WTC11 (cell line): ENCODE results near the gene C1QTNF9B. TPM values are rescaled to one million over a fixed set of nuclear protein-coding genes. Genes with fewer than 3 reads are reported as not detected.
A peak's percentile ranks its signal among the peaks of the same experiment; 100 is the strongest.

Experiments
- ATAC-seq: fragments of 200-7000 bp; cut with Tn5 transposase; 2 replicates; pipeline ENCODE4 v1.10.0; 2021; ENCODE audit warnings: mild to moderate bottlenecking, moderate library complexity
- CTCF ChIA-PET: fragments of 300-600 bp; sonication (Branson Sonifier 250); formaldehyde crosslinking; loops from one replicate; lab custom pipeline; 2021; ENCODE audit warnings: antibody characterized with exemption; lab: Charles Lee
- POLR2A ChIA-PET: fragments of 350-600 bp; sonication (Branson Sonifier 250); formaldehyde crosslinking; loops from one replicate; lab custom pipeline; 2021; ENCODE audit warnings: antibody characterized with exemption; lab: Charles Lee
- DNase-seq: peaks from one replicate; pipeline ENCODE4 v3.0.0; 2021; ENCODE audit warnings: low spot score
- H3K27ac Mint-ChIP-seq: 2 replicates; pipeline ENCODE4 v1.8.0; 2021; ENCODE audit warnings: mixed read lengths
- H3K27me3 Mint-ChIP-seq: 2 replicates; pipeline ENCODE4 v1.8.0; 2021; ENCODE audit warnings: low read depth, mild to moderate bottlenecking, moderate library complexity, mixed read lengths
- H3K36me3 Mint-ChIP-seq: 2 replicates; pipeline ENCODE4 v1.8.0; 2021; ENCODE audit warnings: mixed read lengths
- H3K4me1 Mint-ChIP-seq: 2 replicates; pipeline ENCODE4 v1.8.0; 2022; ENCODE audit warnings: mixed read lengths
- H3K4me3 Mint-ChIP-seq: 2 replicates; pipeline ENCODE4 v1.8.0; 2021; ENCODE audit warnings: mild to moderate bottlenecking, moderate library complexity, mixed read lengths
- H3K9me3 Mint-ChIP-seq: 2 replicates; pipeline ENCODE4 v1.8.0; 2021; ENCODE audit warnings: mixed read lengths
- AR ChIP-seq: fragments of 250-450 bp; sonication (Bioruptor Pico); IDR thresholded peaks from 2 replicates; pipeline ENCODE4 v1.9.0; 2021; ENCODE audit warnings: mild to moderate bottlenecking
- ATF1 ChIP-seq: sonication (generic); formaldehyde crosslinking; IDR thresholded peaks from 2 replicates; pipeline ENCODE4 v1.8.1; 2023; ENCODE audit warnings: mild to moderate bottlenecking, moderate library complexity, missing genetic modification reagents
- CDX4 ChIP-seq: fragments of 250-450 bp; sonication (Bioruptor Pico); IDR thresholded peaks from 2 replicates; pipeline ENCODE4 v1.9.0; 2021; ENCODE audit warnings: moderate library complexity, mild to moderate bottlenecking, inconsistent platforms, borderline replicate concordance
- FOXJ3 ChIP-seq: sonication (generic); formaldehyde crosslinking; IDR thresholded peaks from 2 replicates; pipeline ENCODE4 v1.9.0; 2021; ENCODE audit warnings: missing genetic modification reagents, mild to moderate bottlenecking, borderline replicate concordance
- FOXK1 ChIP-seq: sonication (generic); formaldehyde crosslinking; IDR thresholded peaks from 2 replicates; pipeline ENCODE4 v1.8.0; 2022; ENCODE audit warnings: mild to moderate bottlenecking, moderate library complexity, missing genetic modification reagents
- GRHL2 ChIP-seq: fragments of 250-450 bp; sonication (Bioruptor Pico); IDR thresholded peaks from 2 replicates; pipeline ENCODE4 v1.8.0; 2022; ENCODE audit warnings: mild to moderate bottlenecking, moderate library complexity; ENCODE audit not compliant: insufficient replicate concordance, severe bottlenecking
- GTF2I ChIP-seq: fragments of 250-450 bp; sonication (Bioruptor Pico); conservative IDR thresholded peaks from 2 replicates; pipeline ENCODE4 v1.4.0; 2021; ENCODE audit warnings: mild to moderate bottlenecking
- MXD4 ChIP-seq: fragments of 250-450 bp; sonication (Bioruptor Pico); IDR thresholded peaks from 2 replicates; pipeline ENCODE4 v1.8.0; 2021; ENCODE audit warnings: mild to moderate bottlenecking, moderate library complexity, borderline replicate concordance
- MYBL2 ChIP-seq: sonication (generic); formaldehyde crosslinking; IDR thresholded peaks from 2 replicates; pipeline ENCODE4 v1.8.1; 2023; ENCODE audit warnings: mild to moderate bottlenecking, moderate library complexity, missing genetic modification reagents
- NR1H2 ChIP-seq: sonication (generic); formaldehyde crosslinking; IDR thresholded peaks from 2 replicates; pipeline ENCODE4 v1.9.0; 2021; ENCODE audit warnings: mild to moderate bottlenecking, moderate library complexity, missing genetic modification reagents
- SMAD4 ChIP-seq: sonication (generic); formaldehyde crosslinking; IDR thresholded peaks from 2 replicates; pipeline ENCODE4 v1.8.0; 2022; ENCODE audit warnings: mild to moderate bottlenecking, missing genetic modification reagents
- SOX15 ChIP-seq: fragments of 250-450 bp; sonication (Bioruptor Pico); IDR thresholded peaks from 2 replicates; pipeline ENCODE4 v1.9.0; 2021; ENCODE audit warnings: mild to moderate bottlenecking
- STAT6 ChIP-seq: sonication (generic); formaldehyde crosslinking; conservative IDR thresholded peaks from 2 replicates; pipeline ENCODE4 v1.8.1; 2023; ENCODE audit warnings: mild to moderate bottlenecking, low read depth, missing genetic modification reagents, moderate library complexity
- ZNF138 ChIP-seq: sonication (generic); formaldehyde crosslinking; conservative IDR thresholded peaks from 2 replicates; pipeline ENCODE4 v1.8.1; 2022; ENCODE audit warnings: mild to moderate bottlenecking, moderate library complexity, missing genetic modification reagents
- ZNF396 ChIP-seq: fragments of 250-450 bp; sonication (Bioruptor Pico); IDR thresholded peaks from 2 replicates; pipeline ENCODE4 v1.8.0; 2021; ENCODE audit warnings: mild to moderate bottlenecking, moderate library complexity, borderline replicate concordance
- total RNA-seq: library from RNA; stranded (reverse); gene quantifications from 3 replicates; pipeline ENCODE4 v1.2.3, GENCODE V29; 2021
- TF ChIP-seq, protein P1 (sequence below): fragments of 250-450 bp; sonication (Bioruptor Pico); IDR thresholded peaks from 2 replicates; pipeline ENCODE4 v1.9.0; 2021; ENCODE audit warnings: mild to moderate bottlenecking
- TF ChIP-seq, protein P2 (sequence below): sonication (generic); formaldehyde crosslinking; IDR thresholded peaks from 2 replicates; pipeline ENCODE4 v1.8.1; 2023; ENCODE audit warnings: mild to moderate bottlenecking, missing genetic modification reagents, moderate library complexity
- TF ChIP-seq, protein P3 (sequence below): sonication (generic); formaldehyde crosslinking; IDR thresholded peaks from 2 replicates; pipeline ENCODE4 v1.8.0; 2023; ENCODE audit warnings: missing genetic modification reagents
- TF ChIP-seq, protein P4 (sequence below): sonication (generic); formaldehyde crosslinking; IDR thresholded peaks from 2 replicates; pipeline ENCODE4 v1.8.1; 2022; ENCODE audit warnings: mild to moderate bottlenecking, missing genetic modification reagents, moderate library complexity, borderline replicate concordance
- TF ChIP-seq, protein P5 (sequence below): fragments of 250-450 bp; sonication (Bioruptor Pico); IDR thresholded peaks from 2 replicates; pipeline ENCODE4 v1.8.0; 2021; ENCODE audit warnings: mild to moderate bottlenecking

The C1QTNF9B gene
- total RNA-seq, 1 experiment from 2014 or later, result 0.20 TPM

DNA sequence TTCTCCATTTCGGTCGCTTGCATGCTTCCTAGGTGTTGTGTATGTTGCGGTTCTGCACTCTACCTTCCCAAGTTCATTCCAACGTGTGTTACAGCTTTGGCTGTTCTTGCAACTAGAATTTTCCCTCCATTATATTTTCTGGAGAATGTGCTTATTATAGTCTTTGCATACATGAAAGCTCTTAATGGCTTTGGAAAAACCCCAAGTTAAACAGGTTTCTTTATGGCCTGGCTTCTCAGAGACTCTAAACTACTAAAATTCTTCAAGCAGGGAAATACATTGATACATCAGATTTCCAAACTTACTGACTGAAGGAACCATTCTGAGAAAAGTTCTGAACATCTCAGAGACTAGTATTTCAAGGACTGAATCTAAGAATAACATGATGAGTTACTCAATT is 20.0 kb downstream of the C1QTNF9B start:
- no peak overlapping the region for H3K27ac Mint-ChIP-seq
- ChIA-PET CTCF (interaction anchor here (1.8 kb wide), 1 partner anchor 12 kb away, joined by 8 read pairs; the partner anchor contains the start of gene MIPEP), POLR2A (no interaction called here)
- H3K4me1 Mint-ChIP-seq, result no peaks in the 10 kb centered on the region
- H3K36me3 Mint-ChIP-seq, result peaks cover 11% of the 10 kb centered on the region
- no peaks in the 10 kb centered on the region for H3K27me3 Mint-ChIP-seq
- no peak for DNase-seq
- no peak for TF ChIP-seq FOXK1 (CRISPR knock-in tag)
- no peak for TF ChIP-seq CDX4 (CRISPR knock-in tag)
- no peak for TF ChIP-seq NR1H2 (CRISPR knock-in tag)
- no peak for TF ChIP-seq SMAD4 (CRISPR knock-in tag)
- TF ChIP-seq, protein P1, sequence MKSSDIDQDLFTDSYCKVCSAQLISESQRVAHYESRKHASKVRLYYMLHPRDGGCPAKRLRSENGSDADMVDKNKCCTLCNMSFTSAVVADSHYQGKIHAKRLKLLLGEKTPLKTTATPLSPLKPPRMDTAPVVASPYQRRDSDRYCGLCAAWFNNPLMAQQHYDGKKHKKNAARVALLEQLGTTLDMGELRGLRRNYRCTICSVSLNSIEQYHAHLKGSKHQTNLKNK (CRISPR knock-in tag), result no peak
- no peak for ATAC-seq
- H3K4me3 Mint-ChIP-seq, result no peak overlapping the region
- H3K9me3 Mint-ChIP-seq, result no peaks in the 10 kb centered on the region

DNA sequence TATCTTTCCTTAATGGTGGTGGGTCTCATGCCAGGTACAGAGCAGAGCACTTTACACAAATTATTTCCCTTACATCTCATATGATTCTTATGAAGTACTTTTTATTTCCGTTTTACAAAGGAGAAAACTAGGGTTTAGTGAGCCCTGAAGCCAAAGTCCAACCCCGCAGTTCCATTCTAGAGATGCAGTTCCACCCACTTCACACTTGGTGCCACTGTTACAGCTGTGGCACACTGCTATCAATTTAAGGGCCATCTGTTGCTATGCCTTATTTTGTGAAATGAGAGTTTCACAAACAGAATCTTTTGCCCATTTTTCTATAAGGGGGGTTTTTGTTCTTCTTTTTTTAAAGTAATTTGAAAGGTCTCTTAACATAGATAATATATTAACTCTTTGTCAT is 21.0 kb downstream of the C1QTNF9B start:
- ATAC-seq, result peak; percentile 43; the same call in 1 of the 2 replicates
- Mint-ChIP-seq H3K27ac (no peak overlapping the region), H3K27me3 (no peaks in the 10 kb centered on the region), H3K4me3 (no peak overlapping the region), H3K36me3 (peaks cover 11% of the 10 kb centered on the region), H3K4me1 (no peaks in the 10 kb centered on the region), H3K9me3 (no peaks in the 10 kb centered on the region)
- ChIA-PET POLR2A (no interaction called here), CTCF (interaction anchor here (0.9 to 1.8 kb wide), 2 partner anchors 13 to 298 kb away, joined by 3 to 8 read pairs; partner anchors contain the start of gene MIPEP)
- DNase-seq, result no peak
- TF ChIP-seq, protein P2, sequence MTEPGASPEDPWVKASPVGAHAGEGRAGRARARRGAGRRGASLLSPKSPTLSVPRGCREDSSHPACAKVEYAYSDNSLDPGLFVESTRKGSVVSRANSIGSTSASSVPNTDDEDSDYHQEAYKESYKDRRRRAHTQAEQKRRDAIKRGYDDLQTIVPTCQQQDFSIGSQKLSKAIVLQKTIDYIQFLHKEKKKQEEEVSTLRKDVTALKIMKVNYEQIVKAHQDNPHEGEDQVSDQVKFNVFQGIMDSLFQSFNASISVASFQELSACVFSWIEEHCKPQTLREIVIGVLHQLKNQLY (CRISPR knock-in tag), result no peak
- TF ChIP-seq AR (no peak), GRHL2 (CRISPR knock-in tag) (no peak), ZNF138 (no peak), MXD4 (CRISPR knock-in tag) (no peak), ZNF396 (CRISPR knock-in tag) (no peak), ATF1 (CRISPR knock-in tag) (no peak), GTF2I (CRISPR knock-in tag) (no peak), STAT6 (CRISPR knock-in tag) (no peak), CDX4 (CRISPR knock-in tag) (no peak), SOX15 (no peak), MYBL2 (CRISPR knock-in tag) (no peak), FOXJ3 (CRISPR knock-in tag) (no peak)
- TF ChIP-seq, protein P1 (CRISPR knock-in tag), result no peak
- TF ChIP-seq, protein P3, sequence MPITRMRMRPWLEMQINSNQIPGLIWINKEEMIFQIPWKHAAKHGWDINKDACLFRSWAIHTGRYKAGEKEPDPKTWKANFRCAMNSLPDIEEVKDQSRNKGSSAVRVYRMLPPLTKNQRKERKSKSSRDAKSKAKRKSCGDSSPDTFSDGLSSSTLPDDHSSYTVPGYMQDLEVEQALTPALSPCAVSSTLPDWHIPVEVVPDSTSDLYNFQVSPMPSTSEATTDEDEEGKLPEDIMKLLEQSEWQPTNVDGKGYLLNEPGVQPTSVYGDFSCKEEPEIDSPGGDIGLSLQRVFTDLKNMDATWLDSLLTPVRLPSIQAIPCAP, result no peak
- TF ChIP-seq, protein P4, sequence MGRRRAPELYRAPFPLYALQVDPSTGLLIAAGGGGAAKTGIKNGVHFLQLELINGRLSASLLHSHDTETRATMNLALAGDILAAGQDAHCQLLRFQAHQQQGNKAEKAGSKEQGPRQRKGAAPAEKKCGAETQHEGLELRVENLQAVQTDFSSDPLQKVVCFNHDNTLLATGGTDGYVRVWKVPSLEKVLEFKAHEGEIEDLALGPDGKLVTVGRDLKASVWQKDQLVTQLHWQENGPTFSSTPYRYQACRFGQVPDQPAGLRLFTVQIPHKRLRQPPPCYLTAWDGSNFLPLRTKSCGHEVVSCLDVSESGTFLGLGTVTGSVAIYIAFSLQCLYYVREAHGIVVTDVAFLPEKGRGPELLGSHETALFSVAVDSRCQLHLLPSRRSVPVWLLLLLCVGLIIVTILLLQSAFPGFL, result no peak
- TF ChIP-seq, protein P5, sequence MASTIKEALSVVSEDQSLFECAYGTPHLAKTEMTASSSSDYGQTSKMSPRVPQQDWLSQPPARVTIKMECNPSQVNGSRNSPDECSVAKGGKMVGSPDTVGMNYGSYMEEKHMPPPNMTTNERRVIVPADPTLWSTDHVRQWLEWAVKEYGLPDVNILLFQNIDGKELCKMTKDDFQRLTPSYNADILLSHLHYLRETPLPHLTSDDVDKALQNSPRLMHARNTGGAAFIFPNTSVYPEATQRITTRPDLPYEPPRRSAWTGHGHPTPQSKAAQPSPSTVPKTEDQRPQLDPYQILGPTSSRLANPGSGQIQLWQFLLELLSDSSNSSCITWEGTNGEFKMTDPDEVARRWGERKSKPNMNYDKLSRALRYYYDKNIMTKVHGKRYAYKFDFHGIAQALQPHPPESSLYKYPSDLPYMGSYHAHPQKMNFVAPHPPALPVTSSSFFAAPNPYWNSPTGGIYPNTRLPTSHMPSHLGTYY (CRISPR knock-in tag), result no peak
